K562 (cell line): Measurements from ENCODE around the gene IL4R. TPM values are rescaled to one million over a fixed set of nuclear protein-coding genes. Genes with fewer than 3 reads are reported as not detected.
"Not testable (repeated sequence)": the region's sequence is repeated elsewhere in the genome, so short reads cannot be mapped to it uniquely, and the experiment has no call there.

Experiments used
- ATAC-seq: fragments of 200-7000 bp; cut with Tn5 transposase; 3 replicates; pipeline ENCODE4 v1.9.1; 2020; ENCODE audit warnings: moderate library complexity
- BruUV-seq: library from RNA; stranded (reverse); fragments of 400-500 nt; replicated peaks from 2 replicates; lab custom pipeline; 2021; lab: Mats Ljungman, UMichigan
- CTCF ChIA-PET: fragments of 300-600 bp; formaldehyde crosslinking; extraction: SDS; loops from one replicate; lab custom pipeline; 2021; ENCODE audit warnings: low intra/inter-chr PET ratio; lab: Yijun Ruan, JAX
- POLR2A ChIA-PET: fragments of 300-600, 350-650 bp; sonication (Branson Sonifier 250); formaldehyde crosslinking; extraction: SDS; loops from one replicate; lab custom pipeline; 2021; ENCODE audit warnings: antibody characterized with exemption, inconsistent platforms; lab: Yijun Ruan, JAX
- DNase-seq, 4 experiments: peaks; one replicate each; pipeline versions ENCODE4 v3.0.0 to v3.0.0-alpha.2; 2011 to 2018; ENCODE audit warnings: low spot score in 3 of 4, mixed read lengths in 3 of 4; ENCODE audit errors: extremely low read depth in 1 of 4
- FAIRE-seq: peaks from 2 replicates; lab custom pipeline; 2011; peaks lifted over from hg19 to GRCh38; lab: Jason Lieb, UNC
- H2AFZ ChIP-seq: 2 replicates; pipeline ENCODE4 v1.6.0; 2011; ENCODE audit warnings: low read depth, low read length, control low read depth, inconsistent platforms
- H3K27ac ChIP-seq: fragments of 200-600 bp; 3 replicates; pipeline ENCODE4 v1.8.0; 2011; ENCODE audit warnings: low read depth, mild to moderate bottlenecking, control low read depth, inconsistent platforms, low read length, moderate library complexity, mixed read lengths; ENCODE audit errors: extremely low read depth
- H3K27me3 ChIP-seq, 2 experiments: fragments of 300-600 bp in 1 of 2; 2 replicates in 1 of 2; 3 replicates in 1 of 2; pipeline versions ENCODE4 v1.6.0 to v1.8.0; 2011; ENCODE audit warnings: inconsistent platforms in 2 of 2, low read length in 2 of 2, mild to moderate bottlenecking in 1 of 2, mixed read lengths in 1 of 2, moderate library complexity in 1 of 2; ENCODE audit not compliant: control insufficient read depth in 2 of 2, insufficient read depth in 2 of 2
- H3K36me3 ChIP-seq: fragments of 300-600 bp; 3 replicates; pipeline ENCODE4 v1.8.0; 2011; ENCODE audit warnings: mild to moderate bottlenecking, low read length, inconsistent platforms; ENCODE audit not compliant: control insufficient read depth, insufficient read depth
- H3K4me1 ChIP-seq, 2 experiments: fragments of 200-600 bp in 1 of 2; replicated peaks in 1 of 2; 2 replicates in 1 of 2; 3 replicates in 1 of 2; pipeline versions ENCODE4 v1.5.1 to v1.8.0; 2011; ENCODE audit warnings: inconsistent platforms in 2 of 2, low read length in 2 of 2, mild to moderate bottlenecking in 1 of 2, mixed read lengths in 1 of 2, moderate library complexity in 1 of 2; ENCODE audit not compliant: control insufficient read depth in 2 of 2, insufficient read depth in 2 of 2
- H3K4me2 ChIP-seq: 2 replicates; pipeline ENCODE4 v1.6.1; 2011; ENCODE audit warnings: low read length, control low read depth, inconsistent platforms, mixed read lengths; ENCODE audit not compliant: insufficient read depth
- H3K4me3 ChIP-seq: fragments of 200-600 bp; sonication (generic), shearing (Covaris generic); 2 replicates; pipeline ENCODE4 v1.5.1; 2016; ENCODE audit warnings: control low read depth, inconsistent platforms
- H3K79me2 ChIP-seq: fragments of 200-600 bp; 3 replicates; pipeline ENCODE4 v1.8.0; 2011; ENCODE audit warnings: low read length, inconsistent platforms; ENCODE audit not compliant: control insufficient read depth, insufficient read depth
- H3K9ac ChIP-seq, 2 experiments: 2 replicates each; pipeline versions ENCODE4 v1.6.0 to v1.6.1; 2011; ENCODE audit warnings: low read depth in 2 of 2, low read length in 2 of 2, control low read depth in 1 of 2, inconsistent platforms in 1 of 2, mild to moderate bottlenecking in 1 of 2, mixed read lengths in 1 of 2; ENCODE audit not compliant: insufficient read depth in 1 of 2
- H3K9me1 ChIP-seq: one replicate; pipeline ENCODE4 v1.6.0; 2011; ENCODE audit warnings: inconsistent platforms, mild to moderate bottlenecking, low read length, moderate library complexity; ENCODE audit not compliant: control insufficient read depth, insufficient read depth
- H3K9me3 ChIP-seq: replicated peaks from 2 replicates; pipeline ENCODE4 v1.5.1; 2011; ENCODE audit warnings: low read depth, low read length, inconsistent platforms; ENCODE audit not compliant: control insufficient read depth, insufficient read depth
- H4K20me1 ChIP-seq: replicated peaks from 2 replicates; pipeline ENCODE4 v1.6.1; 2011; ENCODE audit warnings: low read length, inconsistent platforms, mixed read lengths; ENCODE audit not compliant: control insufficient read depth, insufficient read depth
- CBX2 ChIP-seq: fragments of 200-600 bp; sonication (generic); IDR thresholded peaks from one replicate; pipeline ENCODE4 v1.6.1; 2012; ENCODE audit warnings: mild to moderate bottlenecking, low read length, inconsistent platforms; ENCODE audit not compliant: insufficient read depth, poor library complexity, severe bottlenecking
- CHCHD3 ChIP-seq: fragments of 250-450 bp; sonication (Bioruptor Pico); IDR thresholded peaks from 2 replicates; pipeline ENCODE4 v2.1.2; 2022; ENCODE audit warnings: mild to moderate bottlenecking
- CTCFL ChIP-seq: IDR thresholded peaks from 2 replicates; pipeline ENCODE4 v1.6.1; 2011; ENCODE audit warnings: borderline replicate concordance, low read depth, mild to moderate bottlenecking, moderate library complexity, low read length; ENCODE audit not compliant: insufficient read depth, poor library complexity, severe bottlenecking
- EWSR1 ChIP-seq: fragments of 450-650 bp; IDR thresholded peaks from 2 replicates; pipeline ENCODE4 v1.6.1; 2018; ENCODE audit warnings: borderline replicate concordance, mild to moderate bottlenecking, low read depth, moderate library complexity; ENCODE audit not compliant: partially characterized antibody
- MAFF ChIP-seq: IDR thresholded peaks from 2 replicates; pipeline ENCODE4 v1.6.1; 2012; ENCODE audit warnings: low read length, improper control_type of control experiment
- NCOA2 ChIP-seq, 2 experiments: fragments of 450-650 bp; IDR thresholded peaks; 2 replicates each; pipeline ENCODE4 v1.6.1; 2018; ENCODE audit warnings: mild to moderate bottlenecking in 2 of 2, moderate library complexity in 1 of 2; ENCODE audit not compliant: partially characterized antibody in 2 of 2
- SIN3A ChIP-seq, 2 experiments: fragments of 150-350 bp in 1 of 2; IDR thresholded peaks; 2 replicates each; pipeline ENCODE4 v1.6.1; 2011 to 2016; ENCODE audit warnings: borderline replicate concordance in 2 of 2, low read depth in 2 of 2, low read length in 2 of 2, mild to moderate bottlenecking in 2 of 2, moderate library complexity in 2 of 2; ENCODE audit not compliant: control insufficient read depth in 1 of 2
- SIN3B ChIP-seq: fragments of 450-650 bp; IDR thresholded peaks from 2 replicates; pipeline ENCODE4 v1.6.1; 2017; ENCODE audit warnings: low read depth, mild to moderate bottlenecking, moderate library complexity
- SMARCB1 ChIP-seq: IDR thresholded peaks from 2 replicates; pipeline ENCODE4 v1.6.1; 2011; ENCODE audit warnings: improper control_type of control experiment, low read depth; ENCODE audit not compliant: insufficient read length
- ZNF121 ChIP-seq: sonication (generic); formaldehyde crosslinking; conservative IDR thresholded peaks from 2 replicates; pipeline ENCODE4 v1.8.0; 2022; ENCODE audit warnings: missing genetic modification reagents
- ZNF384 ChIP-seq: IDR thresholded peaks from 2 replicates; pipeline ENCODE4 v1.6.1; 2012; ENCODE audit warnings: low read depth, low read length, improper control_type of control experiment
- ZNF436 ChIP-seq: fragments of 250-450, 450-650 bp; sonication (Bioruptor Pico); formaldehyde crosslinking; IDR thresholded peaks from 2 replicates; pipeline ENCODE4 v1.7.0; 2020; ENCODE audit warnings: mild to moderate bottlenecking
- WGBS: fragments of 100-300 bp; shearing (Covaris generic); methylation state at CpG from one replicate; pipeline ENCODE4 v1.1.6; 2016; ENCODE audit warnings: low coverage, mixed read lengths; ENCODE audit not compliant: insufficient coverage; ENCODE audit errors: missing lambda C conversion rate; 5-methylcytosine and 5-hydroxymethylcytosine counted together
- in situ Hi-C: fragments of 300-500 bp; cut with MboI; formaldehyde crosslinking; loops from 4 replicates; pipeline ENCODE4 v1.15.0; 2018; ENCODE audit warnings: inconsistent platforms, mixed read lengths
- intact Hi-C: fragments of 100-400 bp; cut with micrococcal nuclease; formaldehyde crosslinking; loops from 2 replicates; pipeline ENCODE4 v1.14.2; 2022
- polyA plus RNA-seq, 8 experiments: library from polyadenylated mRNA; depleted of rRNA in 4 of 8; stranded (reverse) in 5 of 8; unstranded in 3 of 8; fragments of >200 nt; fragmentation: Nextera tagmentation in 2 of 8; fragmentation: Illumina TruSeq in 1 of 8; extraction: Ambion mirVana in 2 of 8; extraction: Trizol in 1 of 8; gene quantifications; 2 replicates each; pipeline versions ENCODE4 v1.2.1 to v1.2.3, GENCODE V29; 2011 to 2014; ENCODE audit warnings: inconsistent platforms in 1 of 8, missing spikeins in 1 of 8
- total RNA-seq, 7 experiments: library from RNA; depleted of rRNA in 6 of 7; stranded (reverse); fragments of >200 nt in 6 of 7; fragmentation: Illumina TruSeq in 2 of 7; extraction: Trizol in 2 of 7; gene quantifications; 2 replicates each; pipeline versions ENCODE4 v1.2.1 to v1.2.3, GENCODE V29; 2011 to 2021; ENCODE audit warnings: low replicate concordance in 1 of 7

The IL4R gene
- total and polyA plus RNA-seq, 9 of the 15 experiments (the other 6 are each of a cell fraction or from before 2014, with no cell fraction given), result 0.17 to 5.8 (median 3.3) TPM

GRCh38 chr16:27328937-27329336, 15.2 kb downstream of the IL4R start:
- Histone ChIP-seq H3K4me2 (no peak overlapping the region), H3K9me3 (no peaks in the 10 kb centered on the region), H3K79me2 (no peaks in the 10 kb centered on the region), H4K20me1 (no peaks in the 10 kb centered on the region), H3K27ac (no peak overlapping the region), H3K36me3 (no peaks in the 10 kb centered on the region), H3K4me3 (no peak overlapping the region), H2AFZ (no peak overlapping the region), H3K4me1 (no peaks in the 10 kb centered on the region), H3K9me1 (no peaks in the 10 kb centered on the region), H3K27me3 (no peaks in the 10 kb centered on the region), H3K9ac (no peak overlapping the region)
- CTCF ChIA-PET, result no interaction called here
- intact Hi-C loops, result no loop called here
- FAIRE-seq, result no peak
- in situ Hi-C loops, result no loop called here
- POLR2A ChIA-PET, result interaction anchor here (0.6 kb wide), 1 partner anchor 11 kb away, joined by 4 read pairs; no protein-coding TSS in a partner anchor
- no peak for DNase-seq
- ATAC-seq, result no peak
- TF ChIP-seq ZNF121 (CRISPR knock-in tag), result no peak
- TF ChIP-seq MAFF, result no peak
- no peak for TF ChIP-seq SIN3B
- no peak for TF ChIP-seq CBX2
- TF ChIP-seq CHCHD3 (CRISPR knock-in tag), result no peak
- TF ChIP-seq CTCFL, result no peak
- TF ChIP-seq EWSR1, result no peak
- TF ChIP-seq SIN3A (IDR thresholded peaks at IDR 0.05; ENCODE audit: borderline replicate concordance in 2 of 2, control insufficient read depth in 1 of 2, low read depth in 2 of 2, low read length in 2 of 2), result no peak
- TF ChIP-seq ZNF436 (CRISPR knock-in tag), result no peak
- no peak for TF ChIP-seq SMARCB1
- no peak for TF ChIP-seq NCOA2 (IDR thresholded peaks at IDR 0.05; ENCODE audit: partially characterized antibody in 2 of 2)
- no peak for TF ChIP-seq ZNF384
- BruUV-seq, result no TSS peak
- no CpG with 5 or more reads among the region's 5 CpGs for WGBS

GRCh38 chr16:27329376-27330079, 15.8 kb downstream of the IL4R start:
- in situ Hi-C loops, CTCF ChIA-PET, H3K27ac ChIP-seq, H3K4me1 ChIP-seq, intact Hi-C loops, H3K4me2 ChIP-seq, H4K20me1 ChIP-seq, H3K36me3 ChIP-seq, H2AFZ ChIP-seq, BruUV-seq, H3K79me2 ChIP-seq, H3K9ac ChIP-seq, H3K9me3 ChIP-seq, FAIRE-seq, H3K9me1 ChIP-seq, ATAC-seq, H3K27me3 ChIP-seq, DNase-seq, H3K4me3 ChIP-seq: not testable (repeated sequence)
- POLR2A ChIA-PET, result interaction anchor here (0.6 kb wide), 1 partner anchor 12 kb away, joined by 4 read pairs; no protein-coding TSS in a partner anchor
- WGBS, result 40% methylated on average over 1 of the region's 8 CpGs
